ENCODE results near the gene LBHD1. TPM values are rescaled to one million over a fixed set of nuclear protein-coding genes. Genes with fewer than 3 reads are reported as not detected.

Gene LBHD1
- total and polyA plus RNA-seq, 2 of the 13 experiments (the other 11 are each of a cell fraction or from before 2014, with no cell fraction given), result 3.2 to 3.7 TPM

DNA sequence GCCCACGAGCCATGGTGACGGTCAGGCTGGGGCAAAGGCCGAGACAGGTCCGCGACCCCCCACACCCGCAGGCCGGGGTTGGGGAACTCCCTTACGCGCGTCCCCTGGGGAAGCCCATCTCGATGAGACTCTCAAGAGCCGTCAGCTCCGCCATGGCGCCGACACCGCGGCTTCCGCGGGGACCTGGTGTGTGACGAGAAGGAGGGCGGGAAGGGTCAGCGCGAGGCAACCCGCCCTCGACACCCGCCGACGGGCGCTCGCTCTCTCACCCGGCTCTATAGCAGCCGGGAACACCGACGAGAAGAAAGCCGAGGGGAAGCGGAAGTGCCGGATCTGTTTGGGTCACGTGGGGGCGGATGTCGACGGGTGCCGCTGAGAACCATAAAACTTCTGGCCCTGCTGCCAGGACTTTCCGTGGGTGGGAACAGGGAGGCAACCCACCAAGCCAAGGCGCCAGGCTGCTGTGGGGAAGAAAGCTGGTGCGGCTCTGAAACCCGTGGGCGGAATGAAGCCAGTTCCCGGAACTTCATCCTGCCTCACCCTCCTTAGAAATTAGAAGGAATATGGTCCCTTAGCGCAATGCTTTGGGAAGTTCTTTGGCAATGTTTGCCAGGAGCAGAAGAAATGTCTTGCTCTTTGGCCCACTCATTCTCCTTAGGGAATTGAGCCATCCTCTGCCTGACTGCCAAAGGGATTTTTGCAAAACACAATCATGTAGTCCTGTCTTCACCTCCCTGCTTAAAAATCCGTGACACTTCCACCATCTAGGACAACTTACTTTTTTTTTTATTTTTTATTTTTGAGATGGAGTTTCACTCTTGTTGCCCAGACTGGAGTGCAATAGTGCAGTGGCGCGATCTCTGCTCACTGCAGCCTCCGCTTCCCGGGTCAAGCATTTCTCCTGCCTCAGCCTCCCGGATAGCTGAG lies 7.0 kb upstream of the LBHD1 start, which contains the start of gene UBXN1 (continued):
- no peak for TF ChIP-seq LCORL (IDR thresholded peaks at IDR 0.05)
- peak; percentile 76 for TF ChIP-seq LCORL (CRISPR knock-in tag; IDR thresholded peaks at IDR 0.05)
- peak; percentile 38 for TF ChIP-seq ZNF317 (CRISPR knock-in tag; IDR thresholded peaks at IDR 0.05)
- no peak for TF ChIP-seq ZNF232 (CRISPR knock-in tag; IDR thresholded peaks at IDR 0.05; ENCODE audit: borderline replicate concordance)
- TF ChIP-seq ZNF274 (CRISPR knock-in tag; IDR thresholded peaks at IDR 0.05), result no peak; the same call in 1 of the 2 replicates
- TF ChIP-seq ZNF703 (CRISPR knock-in tag; IDR thresholded peaks at IDR 0.05; ENCODE audit: borderline replicate concordance), result peak; percentile 73; the same call in 1 of the 2 replicates
- TF ChIP-seq MATR3 (CRISPR knock-in tag; IDR thresholded peaks at IDR 0.05), result no peak
- TF ChIP-seq, protein P1, sequence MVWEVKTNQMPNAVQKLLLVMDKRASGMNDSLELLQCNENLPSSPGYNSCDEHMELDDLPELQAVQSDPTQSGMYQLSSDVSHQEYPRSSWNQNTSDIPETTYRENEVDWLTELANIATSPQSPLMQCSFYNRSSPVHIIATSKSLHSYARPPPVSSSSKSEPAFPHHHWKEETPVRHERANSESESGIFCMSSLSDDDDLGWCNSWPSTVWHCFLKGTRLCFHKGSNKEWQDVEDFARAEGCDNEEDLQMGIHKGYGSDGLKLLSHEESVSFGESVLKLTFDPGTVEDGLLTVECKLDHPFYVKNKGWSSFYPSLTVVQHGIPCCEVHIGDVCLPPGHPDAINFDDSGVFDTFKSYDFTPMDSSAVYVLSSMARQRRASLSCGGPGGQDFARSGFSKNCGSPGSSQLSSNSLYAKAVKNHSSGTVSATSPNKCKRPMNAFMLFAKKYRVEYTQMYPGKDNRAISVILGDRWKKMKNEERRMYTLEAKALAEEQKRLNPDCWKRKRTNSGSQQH (CRISPR knock-in tag; IDR thresholded peaks at IDR 0.05; ENCODE audit: low read depth), result no peak
- no peak for TF ChIP-seq ZBTB42 (CRISPR knock-in tag; IDR thresholded peaks at IDR 0.05)
- no peak for TF ChIP-seq IRX3 (CRISPR knock-in tag; IDR thresholded peaks at IDR 0.05; ENCODE audit: borderline replicate concordance, low read depth)
- TF ChIP-seq KAT7 (CRISPR knock-in tag; IDR thresholded peaks at IDR 0.05; ENCODE audit: borderline replicate concordance), result peak; percentile 89; the same call in 1 of the 2 replicates
- 0 out of 2 replicates have a peak, but pooled peaks have one; percentile 67 for TF ChIP-seq ZNF839 (CRISPR knock-in tag; IDR thresholded peaks at IDR 0.05; ENCODE audit: borderline replicate concordance)
- peak; percentile 91 for TF ChIP-seq FOXK1 (CRISPR knock-in tag; IDR thresholded peaks at IDR 0.05; ENCODE audit: borderline replicate concordance, low read depth)
- TF ChIP-seq ARID2 (CRISPR knock-in tag; IDR thresholded peaks at IDR 0.05; ENCODE audit: borderline replicate concordance), result peak; percentile 54; the same call in 1 of the 2 replicates
- no peak for TF ChIP-seq TEAD3 (CRISPR knock-in tag; optimal IDR thresholded peaks at IDR 0.05; ENCODE audit: borderline replicate concordance)
- TF ChIP-seq BRD4 (CRISPR knock-in tag; IDR thresholded peaks at IDR 0.05), result no peak
- TF ChIP-seq RAD51 (IDR thresholded peaks at IDR 0.05; ENCODE audit: borderline replicate concordance), result peak; percentile 87
- TF ChIP-seq ZNF777 (CRISPR knock-in tag; IDR thresholded peaks at IDR 0.05), result peak; percentile 88
- TF ChIP-seq ZNF230 (CRISPR knock-in tag; IDR thresholded peaks at IDR 0.05), result no peak
- 0 out of 2 replicates have a peak, but pooled peaks have one; percentile 44 for TF ChIP-seq SMYD3 (CRISPR knock-in tag; IDR thresholded peaks at IDR 0.05)
- no peak for TF ChIP-seq ZNF775 (CRISPR knock-in tag; IDR thresholded peaks at IDR 0.05; ENCODE audit: borderline replicate concordance)
- 0 out of 2 replicates have a peak, but pooled peaks have one; percentile 19 for TF ChIP-seq ZNF264 (CRISPR knock-in tag; IDR thresholded peaks at IDR 0.05)
- 0 out of 2 replicates have a peak, but pooled peaks have one; percentile 31 for TF ChIP-seq ZNF709 (CRISPR knock-in tag; IDR thresholded peaks at IDR 0.05)
- TF ChIP-seq SRY (CRISPR knock-in tag; IDR thresholded peaks at IDR 0.05), result 0 out of 2 replicates have a peak, but pooled peaks have one; percentile 66
- TF ChIP-seq CAMTA2 (CRISPR knock-in tag; IDR thresholded peaks at IDR 0.05; ENCODE audit: borderline replicate concordance), result no peak
- peak; percentile 86 for TF ChIP-seq TARDBP (CRISPR knock-in tag; IDR thresholded peaks at IDR 0.05)
- peak; percentile 61 for TF ChIP-seq ZNF564 (CRISPR knock-in tag; IDR thresholded peaks at IDR 0.05)
- TF ChIP-seq, protein P2, sequence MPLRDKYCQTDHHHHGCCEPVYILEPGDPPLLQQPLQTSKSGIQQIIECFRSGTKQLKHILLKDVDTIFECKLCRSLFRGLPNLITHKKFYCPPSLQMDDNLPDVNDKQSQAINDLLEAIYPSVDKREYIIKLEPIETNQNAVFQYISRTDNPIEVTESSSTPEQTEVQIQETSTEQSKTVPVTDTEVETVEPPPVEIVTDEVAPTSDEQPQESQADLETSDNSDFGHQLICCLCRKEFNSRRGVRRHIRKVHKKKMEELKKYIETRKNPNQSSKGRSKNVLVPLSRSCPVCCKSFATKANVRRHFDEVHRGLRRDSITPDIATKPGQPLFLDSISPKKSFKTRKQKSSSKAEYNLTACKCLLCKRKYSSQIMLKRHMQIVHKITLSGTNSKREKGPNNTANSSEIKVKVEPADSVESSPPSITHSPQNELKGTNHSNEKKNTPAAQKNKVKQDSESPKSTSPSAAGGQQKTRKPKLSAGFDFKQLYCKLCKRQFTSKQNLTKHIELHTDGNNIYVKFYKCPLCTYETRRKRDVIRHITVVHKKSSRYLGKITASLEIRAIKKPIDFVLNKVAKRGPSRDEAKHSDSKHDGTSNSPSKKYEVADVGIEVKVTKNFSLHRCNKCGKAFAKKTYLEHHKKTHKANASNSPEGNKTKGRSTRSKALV (CRISPR knock-in tag; IDR thresholded peaks at IDR 0.05), result no peak
- TF ChIP-seq ZNF441 (CRISPR knock-in tag; IDR thresholded peaks at IDR 0.05; ENCODE audit: borderline replicate concordance), result peak; percentile 67; the same call in 1 of the 2 replicates

Measured in HepG2 (cell line).